ENCODE data around the gene ZSWIM9.
A peak's percentile ranks its signal among the peaks of the same experiment; 100 is the strongest.

DNA sequence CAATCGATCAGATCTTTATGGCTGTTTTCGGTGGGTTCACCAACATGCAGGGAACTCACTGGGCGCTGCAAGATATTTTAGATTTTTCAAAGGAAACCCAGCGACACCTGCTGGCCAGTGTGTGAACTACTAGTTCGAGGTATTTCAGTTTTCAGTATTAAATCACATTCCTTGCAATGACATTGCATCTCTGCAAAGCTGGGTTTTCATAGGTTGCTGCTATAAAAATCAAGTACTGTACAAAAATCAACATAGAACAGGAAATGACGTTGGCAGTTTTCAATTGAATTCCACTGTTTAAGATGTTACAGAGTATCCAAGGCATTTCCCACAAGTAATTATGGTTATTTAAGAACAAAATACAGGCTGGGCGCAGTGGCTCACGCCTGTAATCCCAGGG is 17.9 kb upstream of the ZSWIM9 start:
- TF ChIP-seq, protein P1, sequence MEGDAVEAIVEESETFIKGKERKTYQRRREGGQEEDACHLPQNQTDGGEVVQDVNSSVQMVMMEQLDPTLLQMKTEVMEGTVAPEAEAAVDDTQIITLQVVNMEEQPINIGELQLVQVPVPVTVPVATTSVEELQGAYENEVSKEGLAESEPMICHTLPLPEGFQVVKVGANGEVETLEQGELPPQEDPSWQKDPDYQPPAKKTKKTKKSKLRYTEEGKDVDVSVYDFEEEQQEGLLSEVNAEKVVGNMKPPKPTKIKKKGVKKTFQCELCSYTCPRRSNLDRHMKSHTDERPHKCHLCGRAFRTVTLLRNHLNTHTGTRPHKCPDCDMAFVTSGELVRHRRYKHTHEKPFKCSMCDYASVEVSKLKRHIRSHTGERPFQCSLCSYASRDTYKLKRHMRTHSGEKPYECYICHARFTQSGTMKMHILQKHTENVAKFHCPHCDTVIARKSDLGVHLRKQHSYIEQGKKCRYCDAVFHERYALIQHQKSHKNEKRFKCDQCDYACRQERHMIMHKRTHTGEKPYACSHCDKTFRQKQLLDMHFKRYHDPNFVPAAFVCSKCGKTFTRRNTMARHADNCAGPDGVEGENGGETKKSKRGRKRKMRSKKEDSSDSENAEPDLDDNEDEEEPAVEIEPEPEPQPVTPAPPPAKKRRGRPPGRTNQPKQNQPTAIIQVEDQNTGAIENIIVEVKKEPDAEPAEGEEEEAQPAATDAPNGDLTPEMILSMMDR (IDR thresholded peaks at IDR 0.05; ENCODE audit: insufficient read depth, low read length, poor library complexity, severe bottlenecking), result peak; percentile 60
- no peak for TF ChIP-seq EZH2phosphoT487 (conservative IDR thresholded peaks at IDR 0.05; ENCODE audit: low read length)
